ENCODE results near the gene MTMR3. TPM values are rescaled to one million over a fixed set of nuclear protein-coding genes. Genes with fewer than 3 reads are reported as not detected.

Gene MTMR3
- total and polyA plus RNA-seq, 2 of the 8 experiments (the other 6 are each of a cell fraction or from before 2014, with no cell fraction given): 16.9 to 18.5 TPM

GRCh38 chr22:29872989-29873388, 10.0 kb upstream of the MTMR3 start (continued):
- TF ChIP-seq BCL11A (IDR thresholded peaks at IDR 0.05; ENCODE audit: low read depth in 2 of 2, low read length in 2 of 2) (no peak), TBP (IDR thresholded peaks at IDR 0.05; ENCODE audit: low read depth, low read length) (no peak), CHD2 (IDR thresholded peaks at IDR 0.05; ENCODE audit: low read length) (no peak)
